ENCODE data around the gene NSD1. TPM values are rescaled to one million over a fixed set of nuclear protein-coding genes. Genes with fewer than 3 reads are reported as not detected.

The NSD1 gene
- polyA plus RNA-seq, 1 donor from 2014 or later: 12.8 TPM

DNA sequence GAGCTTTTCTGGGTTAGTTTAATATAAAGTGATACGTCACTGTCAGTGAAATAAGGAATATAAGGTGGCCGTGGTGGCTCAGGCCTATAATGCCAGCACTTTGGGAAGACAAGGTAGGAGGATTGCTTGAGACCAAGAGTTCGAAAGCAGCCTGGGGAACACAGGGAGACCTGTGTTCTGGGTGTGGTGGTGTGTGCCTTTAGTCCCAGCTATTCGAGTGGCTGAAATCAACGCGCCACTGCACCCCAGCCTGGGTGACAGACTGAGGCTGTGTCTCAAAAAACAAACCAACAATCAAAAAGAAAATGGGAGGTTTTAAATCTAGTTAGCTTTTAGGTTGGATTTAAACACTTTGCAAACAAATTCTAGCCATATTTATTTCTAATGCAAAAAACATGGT, 53.1 kb downstream of the NSD1 start:
- H3K79me2 ChIP-seq (replicated peaks; ENCODE audit: insufficient read depth, low read length): peaks cover 13% of the 10 kb centered on the region
- TF ChIP-seq MXI1 (conservative IDR thresholded peaks at IDR 0.05; ENCODE audit: poor library complexity, severe bottlenecking) (no peak), EZH2 (IDR thresholded peaks at IDR 0.05; ENCODE audit: borderline replicate concordance, insufficient read depth, low read length, poor library complexity, severe bottlenecking) (no peak), TAF1 (IDR thresholded peaks at IDR 0.05; ENCODE audit: low read depth) (no peak), POLR2AphosphoS5 (IDR thresholded peaks at IDR 0.05) (no peak), SMC3 (conservative IDR thresholded peaks at IDR 0.05; ENCODE audit: poor library complexity) (no peak), EP300 (conservative IDR thresholded peaks at IDR 0.05; ENCODE audit: poor library complexity, severe bottlenecking) (no peak), RAD21 (conservative IDR thresholded peaks at IDR 0.05) (no peak)
- TF ChIP-seq, protein P1, sequence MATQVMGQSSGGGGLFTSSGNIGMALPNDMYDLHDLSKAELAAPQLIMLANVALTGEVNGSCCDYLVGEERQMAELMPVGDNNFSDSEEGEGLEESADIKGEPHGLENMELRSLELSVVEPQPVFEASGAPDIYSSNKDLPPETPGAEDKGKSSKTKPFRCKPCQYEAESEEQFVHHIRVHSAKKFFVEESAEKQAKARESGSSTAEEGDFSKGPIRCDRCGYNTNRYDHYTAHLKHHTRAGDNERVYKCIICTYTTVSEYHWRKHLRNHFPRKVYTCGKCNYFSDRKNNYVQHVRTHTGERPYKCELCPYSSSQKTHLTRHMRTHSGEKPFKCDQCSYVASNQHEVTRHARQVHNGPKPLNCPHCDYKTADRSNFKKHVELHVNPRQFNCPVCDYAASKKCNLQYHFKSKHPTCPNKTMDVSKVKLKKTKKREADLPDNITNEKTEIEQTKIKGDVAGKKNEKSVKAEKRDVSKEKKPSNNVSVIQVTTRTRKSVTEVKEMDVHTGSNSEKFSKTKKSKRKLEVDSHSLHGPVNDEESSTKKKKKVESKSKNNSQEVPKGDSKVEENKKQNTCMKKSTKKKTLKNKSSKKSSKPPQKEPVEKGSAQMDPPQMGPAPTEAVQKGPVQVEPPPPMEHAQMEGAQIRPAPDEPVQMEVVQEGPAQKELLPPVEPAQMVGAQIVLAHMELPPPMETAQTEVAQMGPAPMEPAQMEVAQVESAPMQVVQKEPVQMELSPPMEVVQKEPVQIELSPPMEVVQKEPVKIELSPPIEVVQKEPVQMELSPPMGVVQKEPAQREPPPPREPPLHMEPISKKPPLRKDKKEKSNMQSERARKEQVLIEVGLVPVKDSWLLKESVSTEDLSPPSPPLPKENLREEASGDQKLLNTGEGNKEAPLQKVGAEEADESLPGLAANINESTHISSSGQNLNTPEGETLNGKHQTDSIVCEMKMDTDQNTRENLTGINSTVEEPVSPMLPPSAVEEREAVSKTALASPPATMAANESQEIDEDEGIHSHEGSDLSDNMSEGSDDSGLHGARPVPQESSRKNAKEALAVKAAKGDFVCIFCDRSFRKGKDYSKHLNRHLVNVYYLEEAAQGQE (IDR thresholded peaks at IDR 0.05; ENCODE audit: borderline replicate concordance): no peak
- TF ChIP-seq, protein P2, sequence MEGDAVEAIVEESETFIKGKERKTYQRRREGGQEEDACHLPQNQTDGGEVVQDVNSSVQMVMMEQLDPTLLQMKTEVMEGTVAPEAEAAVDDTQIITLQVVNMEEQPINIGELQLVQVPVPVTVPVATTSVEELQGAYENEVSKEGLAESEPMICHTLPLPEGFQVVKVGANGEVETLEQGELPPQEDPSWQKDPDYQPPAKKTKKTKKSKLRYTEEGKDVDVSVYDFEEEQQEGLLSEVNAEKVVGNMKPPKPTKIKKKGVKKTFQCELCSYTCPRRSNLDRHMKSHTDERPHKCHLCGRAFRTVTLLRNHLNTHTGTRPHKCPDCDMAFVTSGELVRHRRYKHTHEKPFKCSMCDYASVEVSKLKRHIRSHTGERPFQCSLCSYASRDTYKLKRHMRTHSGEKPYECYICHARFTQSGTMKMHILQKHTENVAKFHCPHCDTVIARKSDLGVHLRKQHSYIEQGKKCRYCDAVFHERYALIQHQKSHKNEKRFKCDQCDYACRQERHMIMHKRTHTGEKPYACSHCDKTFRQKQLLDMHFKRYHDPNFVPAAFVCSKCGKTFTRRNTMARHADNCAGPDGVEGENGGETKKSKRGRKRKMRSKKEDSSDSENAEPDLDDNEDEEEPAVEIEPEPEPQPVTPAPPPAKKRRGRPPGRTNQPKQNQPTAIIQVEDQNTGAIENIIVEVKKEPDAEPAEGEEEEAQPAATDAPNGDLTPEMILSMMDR (IDR thresholded peaks at IDR 0.05; ENCODE audit: poor library complexity, severe bottlenecking): no peak
- H3K27ac ChIP-seq (ENCODE audit: low read length): no peak overlapping the region
- no peaks in the 10 kb centered on the region for H3K36me3 ChIP-seq (ENCODE audit: insufficient read depth, low read length)
- no peaks in the 10 kb centered on the region for H3K9me3 ChIP-seq (ENCODE audit: low read length)
- H4K20me1 ChIP-seq (ENCODE audit: insufficient read depth): no peaks in the 10 kb centered on the region
- no peaks in the 10 kb centered on the region for H3F3A ChIP-seq (ENCODE audit: insufficient read depth, low read length, poor library complexity, severe bottlenecking)
- H3K4me2 ChIP-seq (ENCODE audit: low read length): no peak overlapping the region
- no peaks in the 10 kb centered on the region for H3K9me2 ChIP-seq (ENCODE audit: insufficient read depth, low read length)
- no peak overlapping the region for H3K4me3 ChIP-seq (ENCODE audit: low read length)
- no peak overlapping the region for H3K9ac ChIP-seq (ENCODE audit: low read length)
- H3K27me3 ChIP-seq (ENCODE audit: insufficient read depth, low read depth, low read length): no peaks in the 10 kb centered on the region
- H2AFZ ChIP-seq (ENCODE audit: low read depth, low read length): no peak overlapping the region

DNA sequence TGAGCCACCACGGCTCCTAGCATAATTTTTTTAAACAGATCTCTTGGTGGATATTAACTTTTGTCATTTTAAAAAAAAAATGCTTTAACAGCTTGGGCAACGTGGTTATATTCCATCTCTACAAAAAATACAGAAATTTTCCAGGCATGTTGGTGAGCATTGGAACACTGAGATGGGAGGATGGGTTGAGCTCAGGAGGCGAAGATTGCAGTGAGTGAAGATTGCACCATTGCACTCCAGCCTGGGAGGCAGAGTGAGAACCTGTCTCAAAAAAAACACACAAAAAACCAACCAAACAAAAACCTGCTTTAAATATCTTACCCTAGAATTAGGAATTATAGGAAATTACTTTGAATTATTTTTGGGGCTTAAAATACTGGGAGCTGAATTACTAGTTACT, 55.2 kb downstream of the NSD1 start:
- Histone ChIP-seq H3K9me2 (ENCODE audit: insufficient read depth, low read length) (no peaks in the 10 kb centered on the region), H2AFZ (ENCODE audit: low read depth, low read length) (no peak overlapping the region), H3K9ac (ENCODE audit: low read length) (no peak overlapping the region), H3K27ac (ENCODE audit: low read length) (no peak overlapping the region), H3K36me3 (ENCODE audit: insufficient read depth, low read length) (no peaks in the 10 kb centered on the region), H3K4me3 (ENCODE audit: low read length) (no peak overlapping the region), H3K9me3 (ENCODE audit: low read length) (no peaks in the 10 kb centered on the region), H3K4me2 (ENCODE audit: low read length) (no peak overlapping the region), H3K79me2 (replicated peaks; ENCODE audit: insufficient read depth, low read length) (peaks cover 13% of the 10 kb centered on the region), H3F3A (ENCODE audit: insufficient read depth, low read length, poor library complexity, severe bottlenecking) (no peaks in the 10 kb centered on the region), H4K20me1 (ENCODE audit: insufficient read depth) (no peaks in the 10 kb centered on the region), H3K27me3 (ENCODE audit: insufficient read depth, low read depth, low read length) (no peaks in the 10 kb centered on the region)
- TF ChIP-seq EZH2 (IDR thresholded peaks at IDR 0.05; ENCODE audit: borderline replicate concordance, insufficient read depth, low read length, poor library complexity, severe bottlenecking) (no peak), EP300 (conservative IDR thresholded peaks at IDR 0.05; ENCODE audit: poor library complexity, severe bottlenecking) (no peak), MXI1 (conservative IDR thresholded peaks at IDR 0.05; ENCODE audit: poor library complexity, severe bottlenecking) (no peak), POLR2AphosphoS5 (IDR thresholded peaks at IDR 0.05) (no peak), RAD21 (conservative IDR thresholded peaks at IDR 0.05) (no peak), SMC3 (conservative IDR thresholded peaks at IDR 0.05; ENCODE audit: poor library complexity) (no peak), TAF1 (IDR thresholded peaks at IDR 0.05; ENCODE audit: low read depth) (no peak)
- TF ChIP-seq, protein P1 (IDR thresholded peaks at IDR 0.05; ENCODE audit: borderline replicate concordance): no peak

All from neural cell (in vitro differentiated cells).